NCI-H2029 (cell line): ENCODE data around the gene KRTAP2-2.
"Not testable (repeated sequence)": the region's sequence is repeated elsewhere in the genome, so short reads cannot be mapped to it uniquely, and the experiment has no call there.

Experiments used
- DNase-seq: peaks from one replicate; lab custom pipeline; 2025; lab: John Stamatoyannopoulos, UW

Gene KRTAP2-2, protein sequence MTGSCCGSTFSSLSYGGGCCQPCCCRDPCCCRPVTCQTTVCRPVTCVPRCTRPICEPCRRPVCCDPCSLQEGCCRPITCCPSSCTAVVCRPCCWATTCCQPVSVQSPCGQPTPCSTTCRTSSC

DNA sequence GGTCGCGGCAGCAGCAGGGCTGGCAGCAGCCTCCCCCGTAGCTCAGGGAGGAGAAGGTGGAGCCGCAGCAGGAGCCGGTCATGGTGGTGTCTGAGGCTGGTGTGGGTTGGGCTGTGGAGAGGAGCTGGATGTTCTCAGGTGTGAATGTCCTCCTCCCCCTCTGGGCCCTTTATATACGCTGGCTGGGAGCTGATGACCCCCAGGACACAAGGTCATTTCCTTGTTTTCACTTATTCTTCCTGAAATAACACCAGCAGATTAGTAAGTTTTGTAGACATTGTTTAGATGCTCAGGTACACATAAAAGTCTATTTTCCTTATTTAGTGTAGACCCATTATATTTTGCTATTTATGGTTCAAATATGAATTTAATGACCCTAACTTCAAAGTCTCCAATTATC, at the start of gene KRTAP2-2:
Gene KRTAP2-2 (minus strand): TSS at position 101 of the 400 bp plus-strand sequence. CDS start 19 bp downstream, at position 82.
- DNase-seq = not testable (repeated sequence)

DNA sequence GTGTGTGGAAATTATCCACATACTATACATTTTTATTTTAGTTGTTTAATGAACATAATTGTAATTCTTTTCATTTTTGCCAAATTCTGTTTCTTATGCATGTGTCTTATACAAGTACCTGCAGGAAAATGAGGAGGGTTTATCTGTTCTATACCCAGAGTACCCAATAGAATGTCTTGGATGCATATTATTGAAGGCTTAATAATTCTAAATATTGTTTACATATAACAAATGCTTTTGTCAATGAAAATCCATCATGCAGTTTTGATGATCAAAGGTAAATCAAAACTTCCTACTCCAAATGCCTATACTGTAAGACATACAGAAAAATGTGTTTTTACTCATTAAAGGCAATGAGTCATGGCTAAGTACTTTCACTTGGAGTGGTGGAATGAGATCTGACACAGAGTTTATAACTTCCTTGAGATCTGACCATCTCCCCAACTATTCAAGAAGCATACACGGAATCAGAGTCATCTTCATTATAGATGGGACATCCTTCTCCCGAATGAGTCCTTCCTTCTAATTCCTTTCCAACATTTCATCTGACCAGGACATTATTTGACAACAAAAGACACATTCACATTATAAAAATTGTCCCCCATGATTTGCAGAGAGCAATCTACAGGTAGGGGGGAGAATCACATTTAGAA, 49.5 kb upstream of the KRTAP2-2 start:
- not testable (repeated sequence) for DNase-seq

DNA sequence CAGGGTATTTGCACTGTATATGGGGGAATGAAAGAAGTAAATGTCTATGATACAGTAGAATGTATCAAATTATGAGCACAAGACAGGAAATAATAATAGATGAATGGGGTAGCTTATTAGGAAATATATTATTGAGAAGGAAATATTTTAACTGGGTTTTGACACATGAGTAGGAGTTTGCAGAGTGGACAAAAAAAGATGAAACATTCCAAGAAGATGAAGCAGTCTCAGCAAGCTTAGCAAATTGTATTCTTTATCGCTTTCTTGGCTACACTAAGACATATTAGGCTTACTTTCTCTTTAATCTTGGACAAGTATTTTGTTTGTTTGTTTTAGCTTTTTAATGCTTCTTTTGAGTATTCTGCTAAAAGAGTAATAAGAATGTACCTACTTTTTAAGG, 48.9 kb upstream of the KRTAP2-2 start:
- no peak for DNase-seq

DNA sequence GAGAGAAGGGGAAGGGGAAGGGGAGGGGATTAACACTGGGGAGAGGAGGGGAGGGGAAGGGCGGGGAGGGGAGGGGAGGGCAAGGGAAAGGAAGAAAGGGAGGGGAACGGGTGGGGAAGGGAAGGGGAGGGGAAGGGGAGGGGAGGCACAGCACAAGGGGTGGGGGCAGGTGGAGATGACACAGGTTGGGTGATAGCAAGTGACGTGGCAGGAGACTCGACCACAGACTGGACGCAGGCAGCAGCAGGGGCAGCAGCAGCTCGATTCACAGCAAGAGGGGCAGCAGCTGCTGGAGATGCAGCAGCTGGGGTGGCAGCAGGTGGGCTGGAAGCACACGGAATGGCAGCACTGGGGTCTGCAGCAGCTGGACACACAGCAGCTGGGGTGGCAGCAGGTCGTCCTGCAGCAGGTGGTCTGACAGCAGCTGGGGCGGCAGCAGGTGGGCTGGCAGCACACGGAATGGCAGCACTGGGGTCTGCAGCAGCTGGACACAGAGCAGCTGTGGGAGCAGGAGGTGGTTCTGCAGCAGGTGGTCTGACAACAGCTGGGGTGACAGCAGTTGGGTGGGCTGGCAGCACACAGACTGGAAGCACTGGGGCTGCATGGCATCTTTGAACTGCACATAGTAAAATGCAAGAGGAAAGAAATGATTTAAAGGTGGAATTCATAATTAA, 46.7 kb upstream of the KRTAP2-2 start, which contains the start of gene KRTAP4-16:
Gene KRTAP4-16 (minus strand): TSS at position 624 of the 674 bp plus-strand sequence. CDS start 0 bp downstream, at position 624.
- no peak for DNase-seq

DNA sequence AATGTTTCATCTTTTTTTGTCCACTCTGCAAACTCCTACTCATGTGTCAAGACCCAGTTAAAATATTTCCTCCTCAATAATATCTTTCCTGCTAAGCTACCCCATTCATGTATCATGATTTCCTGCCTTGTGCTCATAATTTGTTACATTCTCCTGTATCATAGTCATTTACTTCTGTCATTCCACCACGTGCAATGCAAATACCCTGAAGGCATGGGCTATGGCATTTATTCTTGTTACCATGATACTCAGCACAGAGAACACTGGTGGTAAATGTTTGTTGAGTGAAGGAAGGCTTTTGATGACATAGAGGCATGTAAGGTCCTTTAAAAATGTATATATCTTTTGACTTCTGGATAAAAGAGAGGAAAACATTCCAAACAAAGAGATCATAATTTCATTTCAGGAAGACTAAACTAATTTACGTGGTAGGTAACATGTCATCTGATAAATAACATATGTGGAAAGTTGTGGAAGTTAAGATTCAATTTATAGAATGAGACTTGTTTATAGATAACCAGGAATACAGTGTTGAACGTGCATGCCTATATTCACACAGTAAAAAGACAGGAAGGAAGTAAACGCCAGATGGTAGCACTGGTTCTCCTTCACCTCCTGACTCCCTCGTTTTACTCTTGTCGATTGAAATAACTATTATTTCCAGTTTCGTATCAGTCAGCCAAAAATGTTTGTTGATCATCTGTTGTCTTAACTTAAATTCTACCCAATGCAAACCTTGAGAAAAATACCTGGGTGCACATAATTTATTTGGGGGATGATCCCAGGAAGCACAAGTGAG, 44.9 kb upstream of the KRTAP2-2 start:
- DNase-seq = not testable (repeated sequence)

DNA sequence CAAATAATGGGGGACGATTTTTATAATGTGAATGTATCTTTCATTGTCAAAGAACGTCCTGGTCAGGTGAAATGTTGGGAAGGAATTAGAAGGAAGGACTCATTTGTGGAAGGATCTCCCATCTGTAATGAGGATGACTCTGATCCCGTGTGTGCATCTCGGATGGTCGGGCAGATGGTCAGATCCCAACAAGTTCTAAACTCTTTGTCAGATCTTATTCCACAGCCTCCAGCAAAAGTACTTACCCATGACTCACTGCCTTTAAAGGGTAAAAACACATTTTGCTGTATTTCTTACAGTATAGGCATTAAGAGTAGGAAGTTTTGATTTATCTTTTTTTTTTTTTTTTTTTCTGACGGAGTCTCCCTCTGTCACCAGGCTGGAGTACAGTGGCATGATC, 43.5 kb upstream of the KRTAP2-2 start:
- DNase-seq = no peak

DNA sequence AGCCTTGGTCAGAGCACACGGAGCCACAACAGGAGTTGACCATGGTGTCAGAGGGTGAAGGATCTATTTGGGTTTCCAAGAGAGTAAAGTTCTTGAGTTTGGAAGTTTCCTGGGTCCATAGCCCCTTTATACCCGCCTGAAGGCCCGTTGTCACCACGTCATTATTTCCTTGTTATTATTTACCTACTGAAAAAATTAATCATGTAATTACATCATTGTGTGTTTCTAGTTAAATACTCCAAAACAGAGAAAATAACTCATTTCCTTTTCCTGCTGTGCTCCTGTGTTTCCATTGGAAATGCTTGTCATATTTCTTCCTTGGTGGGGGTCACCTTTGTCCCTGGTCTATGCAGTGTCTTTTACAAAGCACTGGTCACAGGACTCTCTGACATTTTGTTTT, 43.0 kb upstream of the KRTAP2-2 start, which contains the start of gene KRTAP4-8:
Gene KRTAP4-8 (minus strand): TSS at position 101 of the 400 bp plus-strand sequence. CDS start 58 bp downstream, at position 43.
- DNase-seq = no peak

DNA sequence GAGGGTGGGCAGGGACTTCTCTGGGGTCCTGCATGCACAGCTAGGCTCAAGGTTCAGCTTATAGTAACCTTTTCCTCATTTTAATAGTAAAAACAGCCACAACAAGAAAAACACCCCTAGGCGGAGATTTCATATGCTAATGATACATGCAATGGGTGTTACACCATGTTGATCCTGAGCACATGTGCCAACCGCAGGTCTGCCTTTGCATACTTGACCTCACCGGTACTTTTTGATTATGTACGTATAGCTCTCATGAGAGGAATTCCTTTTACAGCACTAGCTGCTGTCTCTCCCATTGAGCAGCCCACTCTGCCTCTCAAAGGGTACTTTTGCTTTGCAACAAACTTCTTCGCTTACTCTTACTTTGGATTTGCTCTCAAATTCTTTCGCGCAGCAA, 41.0 kb upstream of the KRTAP2-2 start:
- DNase-seq = no peak

DNA sequence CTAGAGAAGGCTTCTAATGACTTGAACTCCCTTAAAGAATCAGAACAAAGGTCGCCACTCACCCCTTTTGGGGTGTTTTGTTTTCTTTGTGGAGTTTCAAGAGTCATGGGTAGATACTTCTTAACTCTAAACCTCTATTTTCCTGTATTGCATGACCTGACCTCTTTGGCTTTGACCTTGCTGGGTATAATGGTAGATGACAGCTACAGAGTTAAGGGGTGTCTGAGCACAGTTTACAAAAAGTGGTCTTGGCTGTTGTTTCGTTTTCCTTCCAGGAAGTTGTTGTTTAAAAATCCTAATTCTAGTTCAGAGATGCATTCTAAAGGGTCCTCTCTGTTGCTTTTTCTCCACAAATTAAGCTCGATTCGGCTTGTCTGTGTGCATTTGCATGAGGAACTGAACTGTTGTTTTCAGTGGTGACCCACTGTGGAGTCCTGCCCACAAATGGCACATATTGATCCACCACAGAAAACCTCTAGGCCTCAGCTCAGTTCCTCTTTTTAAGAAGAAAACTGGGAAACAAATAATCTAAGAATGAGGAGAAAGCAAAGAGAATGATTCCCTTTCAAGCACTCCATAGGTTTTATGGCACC, 33.8 kb upstream of the KRTAP2-2 start:
- DNase-seq = not testable (repeated sequence)

DNA sequence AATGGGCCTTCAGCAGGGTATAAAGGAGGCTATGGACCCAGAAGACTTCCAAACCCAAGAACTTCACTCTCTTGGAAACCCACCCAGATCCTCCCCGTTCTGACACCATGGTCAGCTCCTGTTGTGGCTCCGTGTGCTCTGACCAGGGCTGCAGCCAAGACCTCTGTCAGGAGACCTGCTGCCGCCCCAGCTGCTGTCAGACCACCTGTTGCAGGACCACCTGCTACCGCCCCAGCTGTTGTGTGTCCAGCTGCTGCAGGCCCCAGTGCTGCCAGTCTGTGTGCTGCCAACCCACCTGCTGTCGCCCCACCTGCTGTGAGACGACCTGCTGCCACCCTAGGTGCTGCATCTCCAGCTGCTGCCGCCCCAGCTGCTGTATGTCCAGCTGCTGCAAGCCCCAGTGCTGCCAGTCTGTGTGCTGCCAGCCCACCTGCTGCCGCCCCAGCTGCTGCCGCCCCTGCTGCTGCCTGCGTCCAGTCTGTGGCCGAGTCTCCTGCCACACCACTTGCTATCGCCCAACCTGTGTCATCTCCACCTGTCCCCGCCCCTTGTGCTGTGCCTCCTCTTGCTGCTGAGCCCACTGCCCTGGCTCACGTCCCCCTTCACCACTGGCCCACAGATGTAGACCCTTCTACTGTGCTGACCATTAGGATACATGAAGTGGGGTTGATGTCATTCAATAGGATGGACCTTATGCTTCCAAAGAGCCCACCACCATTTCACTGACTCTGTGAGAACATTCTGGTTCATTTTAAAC, 29.2 kb upstream of the KRTAP2-2 start, which contains the start of gene KRTAP4-7:
Gene KRTAP4-7 (plus strand): TSS at position 51 of the 757 bp plus-strand sequence. CDS start 57 bp downstream, at position 108.
- not testable (repeated sequence) for DNase-seq

DNA sequence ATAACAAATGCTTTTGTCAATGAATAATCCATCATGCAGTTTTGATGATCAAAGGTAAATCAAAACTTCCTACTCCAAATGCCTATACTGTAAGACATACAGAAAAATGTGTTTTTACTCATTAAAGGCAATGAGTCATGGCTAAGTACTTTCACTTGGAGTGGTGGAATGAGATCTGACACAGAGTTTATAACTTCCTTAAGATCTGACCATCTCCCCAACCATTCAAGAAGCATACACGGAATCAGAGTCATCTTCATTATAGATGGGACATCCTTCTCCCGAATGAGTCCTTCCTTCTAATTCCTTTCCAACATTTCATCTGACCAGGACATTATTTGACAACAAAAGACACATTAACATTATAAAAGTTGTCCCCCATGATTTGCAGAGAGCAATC, 28.4 kb upstream of the KRTAP2-2 start:
- not testable (repeated sequence) for DNase-seq

DNA sequence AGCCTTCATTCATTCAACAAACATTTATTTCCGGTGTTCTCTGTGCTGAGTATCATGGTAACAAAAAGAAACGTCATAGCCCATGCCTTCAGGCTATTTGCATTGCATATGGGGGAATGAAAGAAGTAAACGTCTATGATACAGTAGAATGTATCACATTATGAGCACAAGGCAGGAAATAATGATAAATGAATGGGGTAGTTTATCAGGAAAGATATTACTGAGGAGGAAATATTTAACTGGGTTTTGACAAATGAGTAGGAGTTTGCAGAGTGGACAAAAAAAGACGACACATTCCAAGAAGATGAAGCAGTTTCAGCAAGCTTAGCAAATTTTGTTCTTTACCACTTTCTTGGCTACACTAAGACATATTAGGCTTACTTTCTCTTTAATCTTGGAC, 27.6 kb upstream of the KRTAP2-2 start:
- DNase-seq = no peak

DNA sequence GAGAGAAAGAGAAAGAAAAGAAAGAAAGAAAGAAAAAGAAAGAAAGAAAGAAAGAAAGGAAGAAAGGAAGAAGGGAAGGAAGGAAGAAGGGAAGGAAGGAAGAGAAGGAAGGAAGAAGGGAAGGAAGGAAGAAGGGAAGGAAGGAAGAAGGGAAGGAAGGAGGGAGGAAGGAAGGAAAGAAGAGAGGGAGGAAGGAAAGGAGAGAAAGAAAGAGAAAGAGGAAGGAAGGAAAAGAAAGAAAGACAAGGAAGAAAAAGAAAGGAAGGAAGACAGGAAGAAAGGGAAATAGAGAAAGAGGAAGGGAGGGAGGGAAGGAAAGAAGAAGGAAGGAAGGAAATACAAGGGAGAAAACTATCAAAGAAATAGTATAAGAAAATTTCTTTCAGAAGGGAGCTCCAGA, 21.8 kb upstream of the KRTAP2-2 start:
- no peak for DNase-seq

DNA sequence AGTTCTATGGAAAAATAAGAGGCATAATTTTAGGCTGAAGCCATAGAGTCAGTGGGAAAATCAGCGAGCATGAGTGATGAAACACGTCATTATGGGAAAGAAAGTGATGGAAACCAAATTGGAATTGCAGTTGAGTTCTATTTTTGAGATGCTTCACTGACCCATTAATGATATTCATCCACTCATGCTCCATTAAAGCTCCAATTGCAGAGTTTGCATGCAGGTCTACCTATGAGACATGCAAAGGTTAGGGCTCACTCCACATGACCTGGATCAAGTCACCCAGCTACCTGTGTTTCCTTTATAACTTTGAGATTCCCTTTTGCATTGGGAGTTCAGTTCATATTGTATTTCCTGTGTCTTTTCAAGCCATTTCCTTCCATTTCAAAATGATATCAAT, 18.6 kb upstream of the KRTAP2-2 start:
- no peak for DNase-seq

DNA sequence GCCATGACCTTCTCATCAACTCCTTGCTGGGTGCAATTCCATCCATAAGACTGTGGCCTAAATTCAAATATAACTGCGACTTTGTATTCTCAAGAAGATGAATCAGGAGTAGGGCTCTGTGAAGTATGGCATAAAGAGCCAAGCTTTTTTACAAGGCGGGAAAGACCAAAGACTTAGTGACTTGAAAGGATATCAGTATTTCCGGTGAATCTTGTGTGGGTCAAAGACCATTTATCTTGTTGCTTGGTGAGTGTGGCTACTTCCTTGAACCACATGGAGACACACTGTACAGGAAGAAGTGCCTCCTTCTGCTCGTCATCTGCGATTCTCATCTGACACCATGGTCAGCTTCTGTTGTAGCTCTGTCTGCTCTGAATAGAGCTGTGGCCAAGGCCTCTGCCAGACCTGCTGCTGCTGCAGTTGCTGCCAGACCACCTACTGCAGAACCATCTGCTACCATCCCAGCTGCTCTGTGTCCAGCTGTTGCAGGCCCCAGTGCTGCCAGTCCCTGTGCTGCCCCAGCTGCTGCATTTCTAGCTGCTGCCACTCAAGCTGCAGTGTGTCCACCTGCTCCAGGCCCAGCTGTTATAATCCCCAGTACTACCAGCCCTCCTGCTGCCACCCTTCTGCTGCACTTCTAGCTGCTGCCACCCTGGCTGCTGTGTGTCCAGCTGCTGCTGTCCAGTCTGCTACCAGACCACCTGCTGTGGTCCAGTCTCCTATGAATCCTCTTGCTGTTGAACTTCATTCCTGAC, 16.8 kb upstream of the KRTAP2-2 start:
- DNase-seq = no peak

DNA sequence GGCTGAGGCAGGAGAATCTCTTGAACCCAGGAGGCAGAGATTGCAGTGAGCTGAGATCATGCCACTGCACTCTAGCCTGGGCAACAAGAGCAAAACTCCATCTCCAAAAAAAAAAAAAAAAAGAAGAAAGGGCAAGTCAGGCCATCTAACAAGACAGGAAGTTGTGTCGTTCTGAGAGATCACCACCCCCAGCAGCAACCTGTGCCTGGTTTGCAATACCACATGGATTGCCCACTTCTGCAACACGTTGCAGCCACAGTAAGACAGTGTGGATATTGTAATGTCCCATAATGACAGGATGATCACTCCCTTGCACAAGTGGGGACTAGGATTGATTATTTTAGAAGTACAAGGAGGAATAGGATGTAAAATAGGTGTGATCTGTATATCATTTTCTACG, 14.0 kb upstream of the KRTAP2-2 start:
- DNase-seq = no peak

DNA sequence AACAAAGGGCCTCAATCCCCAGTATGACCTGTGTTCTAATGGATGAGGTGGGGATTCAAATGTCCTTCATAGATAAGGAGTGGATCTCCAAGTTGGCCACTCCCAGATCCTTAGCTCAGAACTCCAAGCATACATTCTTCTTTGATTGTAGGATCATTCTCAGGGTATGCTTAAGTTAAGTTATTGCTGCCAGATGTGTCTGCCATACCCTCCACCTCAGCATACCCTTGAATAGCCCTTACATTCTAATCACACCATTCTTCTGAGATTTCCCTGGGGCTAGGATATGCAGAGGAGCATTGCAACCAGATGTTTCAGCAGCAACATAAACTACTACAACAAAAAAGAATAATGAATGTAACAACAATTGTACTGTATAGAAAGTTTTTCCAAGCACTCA, 12.3 kb upstream of the KRTAP2-2 start:
- DNase-seq = no peak

DNA sequence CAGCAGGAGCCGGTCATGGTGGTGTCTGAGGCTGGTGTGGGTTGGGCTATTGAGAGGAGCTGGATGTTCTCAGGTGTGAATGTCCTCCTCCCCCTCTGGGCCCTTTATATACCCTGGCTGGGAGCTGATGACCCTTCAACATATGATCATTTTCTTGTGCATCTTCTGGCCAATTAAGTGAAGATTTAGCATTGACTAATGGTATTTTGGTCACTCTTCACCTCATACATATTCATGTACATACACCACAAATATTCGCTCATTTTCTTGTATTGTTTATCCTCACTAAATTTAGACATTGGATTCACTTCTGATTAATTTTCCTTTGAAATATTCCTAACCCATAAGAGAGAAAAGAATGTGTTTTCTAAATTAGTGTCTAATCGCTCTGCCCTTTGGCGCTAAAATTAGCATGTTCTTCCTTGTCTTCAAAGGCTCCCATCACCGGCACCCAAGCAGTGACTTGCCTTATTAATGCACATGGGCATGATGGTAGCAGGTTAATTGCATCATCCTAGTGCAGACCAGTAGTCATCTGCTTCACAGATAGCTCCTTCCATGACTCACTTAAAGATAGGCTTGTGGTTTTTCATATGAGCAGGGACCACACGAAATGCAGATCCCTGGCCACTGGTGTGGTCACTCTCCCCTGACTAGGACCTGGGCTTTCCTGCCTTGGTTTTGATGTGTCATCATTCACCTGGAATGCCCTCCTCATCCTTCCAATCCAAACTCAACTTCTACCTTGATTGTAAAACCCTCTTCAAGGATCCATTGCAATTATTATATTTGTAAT, 11.0 kb upstream of the KRTAP2-2 start, which contains the start of gene KRTAP2-4:
Gene KRTAP2-4 (minus strand): TSS at position 51 of the 796 bp plus-strand sequence. CDS start 34 bp downstream, at position 17.
- DNase-seq = no peak

DNA sequence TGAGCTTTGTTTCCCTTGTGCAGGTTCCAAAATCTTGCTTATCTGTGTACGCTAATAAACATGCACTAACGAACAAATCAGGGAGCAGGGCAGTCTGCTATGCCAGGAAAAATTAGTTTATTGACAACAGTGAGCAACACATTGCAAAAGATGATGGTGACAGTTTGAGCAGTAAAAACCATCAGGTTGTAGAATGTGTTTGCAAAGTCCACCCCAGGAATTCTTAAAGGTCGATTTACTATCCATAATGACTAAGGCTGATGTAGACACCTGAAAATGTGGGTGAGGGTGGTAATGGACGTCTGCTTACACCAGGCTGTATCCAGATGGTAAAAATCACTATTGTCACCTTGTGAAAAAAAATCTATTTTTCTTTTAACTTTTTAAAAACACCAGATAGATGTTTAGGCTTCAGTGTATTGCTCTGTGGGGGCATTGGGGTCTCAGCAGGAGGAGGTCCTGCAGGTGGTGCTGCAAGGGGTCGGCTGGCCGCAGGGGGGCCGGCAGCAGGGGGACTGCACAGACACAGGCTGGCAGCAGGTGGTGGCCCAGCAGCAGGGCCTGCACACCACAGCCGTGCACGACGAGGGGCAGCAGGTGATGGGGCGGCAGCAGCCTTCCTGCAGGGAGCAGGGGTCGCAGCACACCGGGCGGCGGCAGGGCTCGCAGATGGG, 10.1 kb upstream of the KRTAP2-2 start:
- DNase-seq = not testable (repeated sequence)
